ENCODE results near the gene KIAA1671.

DNA sequence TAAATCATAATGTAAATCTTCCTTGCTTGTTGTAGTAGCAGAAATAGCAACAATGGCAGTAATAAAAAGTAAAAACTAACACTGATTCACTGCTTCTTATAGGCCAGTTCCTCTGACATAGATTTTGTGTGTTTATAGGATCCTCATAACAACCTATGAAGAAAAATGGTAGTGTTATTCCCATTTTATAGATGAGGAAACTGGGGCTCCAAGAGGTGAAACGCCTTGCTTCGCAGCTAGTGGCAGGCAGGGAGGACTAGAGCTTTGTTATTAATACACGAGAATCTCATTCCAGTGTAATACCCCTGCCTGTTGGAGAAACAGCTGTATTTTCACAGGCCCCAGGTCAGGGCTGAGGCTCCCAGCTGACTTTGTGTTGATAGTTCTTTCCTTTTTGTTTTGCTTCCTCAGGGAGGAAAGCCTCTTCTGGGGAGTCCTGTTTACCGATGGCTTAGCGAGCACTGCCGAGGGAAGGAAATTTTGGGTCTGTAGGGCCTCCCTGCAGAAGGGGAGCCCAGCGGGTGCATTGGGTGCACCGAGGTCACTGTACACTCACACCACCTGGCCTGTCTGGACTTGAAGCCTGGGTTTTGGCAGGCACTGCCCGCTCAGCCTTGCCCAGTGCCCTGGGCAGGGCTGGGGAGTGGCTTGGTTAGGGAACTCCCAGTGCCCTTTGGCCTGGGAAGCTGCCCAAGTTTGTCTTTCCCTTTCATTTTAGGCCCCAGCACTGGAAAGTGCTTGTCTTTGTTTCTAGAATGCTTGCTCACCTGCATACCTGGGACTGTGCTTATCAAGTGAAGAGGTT lies 13.5 kb downstream of the KIAA1671 start:
- peak; percentile 40; the same call in 1 of the 2 replicates for TF ChIP-seq SIN3A (IDR thresholded peaks at IDR 0.05; ENCODE audit: borderline replicate concordance, insufficient read depth, low read length)
- TF ChIP-seq POLR2AphosphoS5 (IDR thresholded peaks at IDR 0.05; ENCODE audit: low read depth, low read length) = no peak
- TF ChIP-seq TAF1 (IDR thresholded peaks at IDR 0.05; ENCODE audit: borderline replicate concordance, insufficient read depth, low read length) = no peak
- TF ChIP-seq, protein P1, sequence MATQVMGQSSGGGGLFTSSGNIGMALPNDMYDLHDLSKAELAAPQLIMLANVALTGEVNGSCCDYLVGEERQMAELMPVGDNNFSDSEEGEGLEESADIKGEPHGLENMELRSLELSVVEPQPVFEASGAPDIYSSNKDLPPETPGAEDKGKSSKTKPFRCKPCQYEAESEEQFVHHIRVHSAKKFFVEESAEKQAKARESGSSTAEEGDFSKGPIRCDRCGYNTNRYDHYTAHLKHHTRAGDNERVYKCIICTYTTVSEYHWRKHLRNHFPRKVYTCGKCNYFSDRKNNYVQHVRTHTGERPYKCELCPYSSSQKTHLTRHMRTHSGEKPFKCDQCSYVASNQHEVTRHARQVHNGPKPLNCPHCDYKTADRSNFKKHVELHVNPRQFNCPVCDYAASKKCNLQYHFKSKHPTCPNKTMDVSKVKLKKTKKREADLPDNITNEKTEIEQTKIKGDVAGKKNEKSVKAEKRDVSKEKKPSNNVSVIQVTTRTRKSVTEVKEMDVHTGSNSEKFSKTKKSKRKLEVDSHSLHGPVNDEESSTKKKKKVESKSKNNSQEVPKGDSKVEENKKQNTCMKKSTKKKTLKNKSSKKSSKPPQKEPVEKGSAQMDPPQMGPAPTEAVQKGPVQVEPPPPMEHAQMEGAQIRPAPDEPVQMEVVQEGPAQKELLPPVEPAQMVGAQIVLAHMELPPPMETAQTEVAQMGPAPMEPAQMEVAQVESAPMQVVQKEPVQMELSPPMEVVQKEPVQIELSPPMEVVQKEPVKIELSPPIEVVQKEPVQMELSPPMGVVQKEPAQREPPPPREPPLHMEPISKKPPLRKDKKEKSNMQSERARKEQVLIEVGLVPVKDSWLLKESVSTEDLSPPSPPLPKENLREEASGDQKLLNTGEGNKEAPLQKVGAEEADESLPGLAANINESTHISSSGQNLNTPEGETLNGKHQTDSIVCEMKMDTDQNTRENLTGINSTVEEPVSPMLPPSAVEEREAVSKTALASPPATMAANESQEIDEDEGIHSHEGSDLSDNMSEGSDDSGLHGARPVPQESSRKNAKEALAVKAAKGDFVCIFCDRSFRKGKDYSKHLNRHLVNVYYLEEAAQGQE (IDR thresholded peaks at IDR 0.05; ENCODE audit: insufficient read depth in 1 of 2, low read depth in 2 of 2, low read length in 2 of 2) = no peak
- no peak for TF ChIP-seq FOXP2 (optimal IDR thresholded peaks at IDR 0.05; ENCODE audit: borderline replicate concordance, extremely low read depth, extremely low read length, insufficient read depth)

All from PFSK-1 (cell line).